ENCODE results near the gene ABCA3.

The ABCA3 gene

GRCh38 chr16:2350500-2350899, 10.0 kb upstream of the ABCA3 start:
- no peak for DNase-seq (ENCODE audit: low read depth)

- DNase-seq (ENCODE audit: low read depth) = no peak
Observed at GRCh38 chr16:2343211-2343610, 2.7 kb upstream of the ABCA3 start.

- DNase-seq (ENCODE audit: low read depth) = no peak
Observed at GRCh38 chr16:2341456-2342447, 1.2 kb upstream of the ABCA3 start.

- DNase-seq (ENCODE audit: low read depth) = no peak
Observed at GRCh38 chr16:2339521-2340484, 725 bp downstream of the ABCA3 start.

- no peak for DNase-seq (ENCODE audit: low read depth)
Observed at GRCh38 chr16:2337431-2338296, 2.9 kb downstream of the ABCA3 start.

GRCh38 chr16:2335286-2335895, 5.1 kb downstream of the ABCA3 start:
- DNase-seq (ENCODE audit: low read depth) = no peak

GRCh38 chr16:2333772-2334379, 6.7 kb downstream of the ABCA3 start:
- DNase-seq (ENCODE audit: low read depth) = no peak

GRCh38 chr16:2333231-2333630, 7.3 kb downstream of the ABCA3 start:
- no peak for DNase-seq (ENCODE audit: low read depth)

- DNase-seq (ENCODE audit: low read depth) = no peak
Observed at GRCh38 chr16:2331931-2332267, 8.6 kb downstream of the ABCA3 start.

GRCh38 chr16:2331199-2331930, 9.2 kb downstream of the ABCA3 start:
- DNase-seq (ENCODE audit: low read depth) = no peak

- no peak for DNase-seq (ENCODE audit: low read depth)
Observed at GRCh38 chr16:2329532-2329931, 11.0 kb downstream of the ABCA3 start.

- no peak for DNase-seq (ENCODE audit: low read depth)
Observed at GRCh38 chr16:2328428-2328827, 12.1 kb downstream of the ABCA3 start.

- no peak for DNase-seq (ENCODE audit: low read depth)
Observed at GRCh38 chr16:2326191-2326590, 14.3 kb downstream of the ABCA3 start.

GRCh38 chr16:2325791-2326190, 14.7 kb downstream of the ABCA3 start:
- no peak for DNase-seq (ENCODE audit: low read depth)

GRCh38 chr16:2325181-2325580, 15.3 kb downstream of the ABCA3 start:
- DNase-seq (ENCODE audit: low read depth) = no peak

- no peak for DNase-seq (ENCODE audit: low read depth)
Observed at GRCh38 chr16:2324296-2324859, 16.1 kb downstream of the ABCA3 start.

- no peak for DNase-seq (ENCODE audit: low read depth)
Observed at GRCh38 chr16:2323701-2324100, 16.8 kb downstream of the ABCA3 start.

- no peak for DNase-seq (ENCODE audit: low read depth)
Observed at GRCh38 chr16:2319606-2320005, 20.9 kb downstream of the ABCA3 start.

- no peak for DNase-seq (ENCODE audit: low read depth)
Observed at GRCh38 chr16:2317231-2318020, 23.1 kb downstream of the ABCA3 start.

Measured in activated gamma-delta T cell treated with anti-CD3 and anti-CD28 coated beads, Interleukin-2, amount 50 U/mL, for 16 hours (primary cell).